HG03025 (cell line): ENCODE results near the gene COPRS.
"Not testable (repeated sequence)": the region's sequence is repeated elsewhere in the genome, so short reads cannot be mapped to it uniquely, and the experiment has no call there.

ENCODE experiments used
- ATAC-seq: cut with Tn5 transposase; IDR thresholded peaks from one replicate; pipeline ENCODE4 v1.9.1; 2021; ENCODE audit warnings: mild to moderate bottlenecking, moderate library complexity; ENCODE audit not compliant: unreplicated experiment, low FRiP score

Gene COPRS

DNA sequence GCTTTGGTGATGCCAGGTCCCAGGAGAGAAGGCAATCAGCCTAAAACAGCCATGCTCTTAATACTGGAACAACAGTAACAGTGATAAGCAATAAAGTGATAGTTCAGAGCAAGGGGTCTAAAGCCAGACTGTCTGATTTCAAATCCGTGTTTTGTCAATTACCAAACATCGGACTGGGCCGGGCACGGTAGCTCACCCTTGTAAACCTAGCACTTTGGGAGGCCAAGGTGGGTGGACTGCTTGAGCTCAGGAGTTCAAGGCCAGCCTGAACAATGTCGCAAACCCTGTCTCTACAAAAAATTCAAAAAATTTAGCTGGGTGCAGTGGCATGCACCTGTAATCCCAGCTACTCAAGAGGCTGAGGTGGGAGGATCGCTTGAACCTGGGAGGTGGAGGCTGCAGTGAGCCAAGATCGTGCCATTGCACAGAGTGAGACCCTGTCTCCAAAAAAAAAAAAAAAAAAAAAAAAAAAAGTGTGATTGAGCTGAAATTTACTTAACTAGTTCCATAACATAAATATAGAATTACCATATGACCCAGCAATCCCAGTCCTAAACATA lies 5.1 kb downstream of the COPRS start:
- no peak for ATAC-seq

DNA sequence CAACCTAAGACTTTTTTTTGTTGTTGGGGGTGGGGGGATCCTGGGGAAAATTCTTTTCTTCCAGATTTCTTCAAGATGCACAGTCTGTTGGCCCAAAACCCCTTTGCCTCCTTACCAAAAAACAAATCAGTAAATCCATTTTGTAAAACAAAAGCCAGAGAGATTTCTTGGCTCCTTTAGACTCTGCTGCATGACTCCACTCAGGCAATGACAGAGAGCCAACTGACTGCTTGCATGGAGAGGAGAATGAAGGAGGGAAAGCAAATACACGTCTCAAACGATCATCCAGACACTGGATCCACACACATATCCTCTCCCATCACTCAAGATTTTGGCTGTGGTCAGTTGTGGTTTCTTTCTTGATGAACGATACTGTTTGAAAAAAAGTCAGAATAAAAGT lies 13.8 kb downstream of the COPRS start:
- ATAC-seq = no peak

GRCh38 chr17:31843070-31843745 lies 15.8 kb downstream of the COPRS start:
- no peak for ATAC-seq

- ATAC-seq = no peak
Observed at GRCh38 chr17:31842195-31843069, 16.6 kb downstream of the COPRS start.

- no peak for ATAC-seq
Observed at GRCh38 chr17:31841850-31842194, 17.2 kb downstream of the COPRS start.

- ATAC-seq = no peak
Observed at GRCh38 chr17:31838636-31839225, 20.3 kb downstream of the COPRS start.

DNA sequence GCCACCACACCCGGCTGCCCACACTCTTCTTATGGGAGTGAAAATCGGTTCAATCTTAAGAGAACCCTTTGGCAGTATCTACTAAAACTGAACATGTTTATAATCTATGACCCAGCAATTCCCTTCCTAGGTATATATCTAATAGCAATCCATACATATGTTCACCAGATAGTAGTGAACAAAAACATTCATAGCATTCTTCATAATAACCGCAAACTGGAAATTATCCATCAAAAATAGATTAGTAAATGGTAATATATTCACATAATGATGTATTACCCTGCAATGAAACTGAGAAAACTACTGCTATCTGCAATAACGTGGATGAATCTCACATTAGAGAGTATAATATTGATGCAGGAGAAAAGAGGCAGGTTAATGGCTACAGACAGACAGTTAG lies 23.1 kb downstream of the COPRS start:
- no peak for ATAC-seq

- ATAC-seq = no peak
Observed at GRCh38 chr17:31834448-31834847, 24.6 kb downstream of the COPRS start.

GRCh38 chr17:31832746-31833145 lies 26.3 kb downstream of the COPRS start:
- no peak for ATAC-seq

DNA sequence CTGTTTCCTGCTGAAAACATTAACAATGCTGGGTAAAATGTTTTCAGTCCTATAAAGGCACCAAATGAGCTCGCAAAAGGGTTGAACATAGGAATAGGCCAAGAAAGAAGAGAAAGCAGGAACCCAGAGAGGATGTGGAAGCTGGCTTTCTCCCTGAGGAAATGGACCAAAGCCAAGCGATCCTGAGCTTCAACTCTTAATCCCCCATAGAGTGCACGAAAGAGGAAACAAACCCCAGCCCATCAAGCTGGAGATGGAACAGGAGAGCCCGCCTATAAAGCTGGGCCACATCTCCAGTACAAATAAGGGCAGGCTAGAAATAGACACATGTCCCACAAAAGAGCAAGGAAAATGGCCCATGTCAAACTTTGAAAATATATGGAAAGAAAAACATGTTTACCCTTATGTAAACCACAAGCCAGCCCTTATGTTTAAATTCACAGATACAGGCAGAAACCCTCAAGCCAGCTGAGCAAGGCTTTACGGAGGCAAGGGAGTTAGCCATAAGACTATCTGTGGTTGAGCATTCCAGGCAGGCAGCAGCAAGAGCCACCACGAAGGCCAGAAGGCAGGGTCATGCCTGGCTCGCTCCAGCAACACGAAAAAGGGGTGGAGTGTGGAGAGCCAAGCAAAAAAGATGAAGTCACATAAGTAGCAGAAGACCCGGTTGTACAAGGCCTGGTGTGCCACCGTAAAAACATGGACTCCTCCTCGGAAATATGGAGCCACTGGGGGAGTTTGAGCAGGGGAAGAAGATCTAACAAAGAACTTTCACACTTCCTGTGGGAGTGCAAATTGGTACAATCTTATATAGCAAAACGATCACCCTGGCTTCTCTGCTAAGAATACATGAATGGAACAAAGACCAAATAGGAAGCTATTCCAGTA lies 27.8 kb downstream of the COPRS start:
- no peak for ATAC-seq

GRCh38 chr17:31829649-31830048 lies 29.4 kb downstream of the COPRS start:
- ATAC-seq = no peak

- not testable (repeated sequence) for ATAC-seq
Observed at GRCh38 chr17:31828955-31829354, 30.1 kb downstream of the COPRS start.

- no peak for ATAC-seq
Observed at GRCh38 chr17:31825961-31826691, 32.9 kb downstream of the COPRS start.

DNA sequence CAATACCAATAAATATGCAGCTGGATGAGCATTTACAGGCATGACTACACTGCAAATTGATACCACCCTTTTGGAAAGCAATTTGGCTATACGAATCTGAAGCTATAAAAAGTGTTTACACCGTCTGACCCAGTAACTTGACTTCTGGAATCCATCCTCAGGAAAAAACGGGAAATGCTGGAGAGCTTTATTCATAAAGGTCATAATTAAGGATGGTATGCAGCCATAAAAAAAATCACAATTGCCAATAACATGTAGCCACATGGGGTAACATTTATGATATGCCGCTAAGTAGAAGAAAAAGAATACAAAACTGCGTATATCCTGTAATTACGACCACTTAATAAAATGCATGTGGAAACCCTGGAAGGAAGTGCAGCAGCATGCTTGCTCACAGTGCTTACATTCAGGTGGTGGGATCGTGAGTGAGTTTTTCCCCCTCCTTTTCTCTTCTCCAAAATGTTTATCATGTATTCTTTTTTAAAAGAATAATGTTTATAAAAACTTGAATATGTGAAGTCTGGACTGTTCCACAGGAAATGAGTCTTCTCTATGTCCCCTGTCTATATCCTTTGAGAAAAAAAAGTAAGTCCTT lies 34.2 kb downstream of the COPRS start:
- ATAC-seq = no peak

- ATAC-seq = no peak
Observed at GRCh38 chr17:31823014-31823413, 36.0 kb downstream of the COPRS start.

DNA sequence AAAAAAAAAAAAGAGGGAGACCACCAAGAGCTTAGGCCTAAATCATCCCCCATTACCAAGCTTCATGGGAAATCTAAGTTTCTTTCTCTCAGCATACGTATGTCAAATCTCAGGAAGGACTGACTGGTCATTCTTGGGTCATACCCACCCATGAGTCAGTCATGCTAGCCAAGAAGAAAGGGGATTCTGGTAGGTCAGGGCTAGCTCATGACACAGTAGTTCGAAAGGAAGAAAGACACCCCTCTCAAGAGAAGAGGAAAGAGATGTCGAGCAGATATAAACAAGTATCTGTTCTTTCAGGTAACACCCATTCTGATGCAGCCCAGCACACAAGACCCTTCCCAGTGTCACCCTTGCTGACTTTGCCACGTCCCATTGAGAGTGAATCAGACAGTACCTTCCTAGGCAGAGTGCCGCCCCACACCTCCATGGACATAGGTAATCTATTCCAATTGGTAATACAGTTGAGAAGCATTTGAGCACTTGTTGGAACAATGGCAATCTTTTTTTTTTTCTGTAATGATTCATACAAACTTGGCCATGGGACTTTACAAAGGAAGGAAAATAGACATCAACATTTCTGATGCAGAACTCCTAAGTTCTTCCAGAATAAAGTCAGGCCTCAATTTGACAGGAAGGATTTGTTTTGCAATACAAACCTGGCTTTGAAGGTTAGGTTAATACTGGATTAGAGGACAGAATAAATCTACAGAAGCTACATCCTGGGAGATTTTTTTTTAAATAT lies 38.2 kb downstream of the COPRS start:
- no peak for ATAC-seq

GRCh38 chr17:31819578-31819977 lies 39.5 kb downstream of the COPRS start:
- ATAC-seq = no peak

GRCh38 chr17:31818863-31819262 lies 40.2 kb downstream of the COPRS start:
- not testable (repeated sequence) for ATAC-seq
